ENCODE measurements around the gene EIF3B.

Gene EIF3B

DNA sequence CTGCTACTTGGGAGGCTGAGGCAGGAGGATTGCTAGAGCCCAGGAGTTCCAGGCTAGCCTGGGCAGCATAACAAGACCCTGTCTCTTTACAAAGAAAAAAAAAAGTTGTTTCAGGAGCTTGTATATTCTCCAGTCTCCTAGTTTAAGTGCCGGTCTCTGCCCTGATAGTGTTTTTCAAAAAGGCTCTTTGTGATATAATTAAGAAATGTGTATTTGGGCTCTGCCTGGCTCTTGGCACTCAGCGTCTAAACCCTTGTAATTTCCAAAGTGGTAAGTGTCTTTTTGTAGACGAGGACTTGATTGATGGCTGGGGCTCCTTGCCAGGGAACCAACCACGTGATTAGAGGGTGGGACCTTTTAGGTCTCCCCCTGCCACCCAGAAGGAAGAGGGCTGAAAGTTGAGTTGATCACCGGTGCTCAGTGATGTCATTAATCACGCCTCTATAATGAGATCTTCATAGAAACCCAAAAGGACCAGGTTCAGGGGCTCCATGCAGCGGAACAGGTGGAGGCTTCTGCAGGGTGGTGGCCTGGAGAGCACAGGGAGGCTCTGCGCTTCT is 4.4 kb downstream of the EIF3B start:
- no peak overlapping the region for H3K27ac ChIP-seq
- no peak for DNase-seq (ENCODE audit: low spot score)
- TF ChIP-seq, protein P1, sequence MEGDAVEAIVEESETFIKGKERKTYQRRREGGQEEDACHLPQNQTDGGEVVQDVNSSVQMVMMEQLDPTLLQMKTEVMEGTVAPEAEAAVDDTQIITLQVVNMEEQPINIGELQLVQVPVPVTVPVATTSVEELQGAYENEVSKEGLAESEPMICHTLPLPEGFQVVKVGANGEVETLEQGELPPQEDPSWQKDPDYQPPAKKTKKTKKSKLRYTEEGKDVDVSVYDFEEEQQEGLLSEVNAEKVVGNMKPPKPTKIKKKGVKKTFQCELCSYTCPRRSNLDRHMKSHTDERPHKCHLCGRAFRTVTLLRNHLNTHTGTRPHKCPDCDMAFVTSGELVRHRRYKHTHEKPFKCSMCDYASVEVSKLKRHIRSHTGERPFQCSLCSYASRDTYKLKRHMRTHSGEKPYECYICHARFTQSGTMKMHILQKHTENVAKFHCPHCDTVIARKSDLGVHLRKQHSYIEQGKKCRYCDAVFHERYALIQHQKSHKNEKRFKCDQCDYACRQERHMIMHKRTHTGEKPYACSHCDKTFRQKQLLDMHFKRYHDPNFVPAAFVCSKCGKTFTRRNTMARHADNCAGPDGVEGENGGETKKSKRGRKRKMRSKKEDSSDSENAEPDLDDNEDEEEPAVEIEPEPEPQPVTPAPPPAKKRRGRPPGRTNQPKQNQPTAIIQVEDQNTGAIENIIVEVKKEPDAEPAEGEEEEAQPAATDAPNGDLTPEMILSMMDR (IDR thresholded peaks at IDR 0.05): no peak
- no peak overlapping the region for H3K4me3 ChIP-seq

DNA sequence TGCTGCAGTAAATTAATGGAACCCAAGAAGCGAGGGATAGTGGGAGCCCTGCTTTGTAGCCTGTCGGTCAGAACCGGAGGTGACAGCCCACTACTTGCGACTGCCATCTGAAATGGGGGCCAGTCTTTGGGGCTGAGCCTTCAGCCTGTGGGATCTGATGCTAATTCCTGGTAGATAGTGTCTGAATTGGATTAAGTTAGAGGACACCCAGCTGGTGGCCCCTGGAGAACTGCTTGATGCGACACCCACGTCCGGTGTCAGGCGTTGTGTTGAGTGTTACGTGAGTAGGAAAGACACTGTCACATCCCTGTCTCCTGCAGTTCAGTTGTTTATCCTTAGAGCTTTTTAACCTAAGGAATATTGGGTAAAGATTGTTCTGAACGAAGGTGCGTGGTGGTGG is 5.0 kb downstream of the EIF3B start:
- TF ChIP-seq, protein P1 (IDR thresholded peaks at IDR 0.05): no peak
- DNase-seq (ENCODE audit: low spot score): no peak
- H3K27ac ChIP-seq: no peak overlapping the region
- no peak overlapping the region for H3K4me3 ChIP-seq

GRCh38 chr7:2360796-2361195 is 6.2 kb downstream of the EIF3B start:
- TF ChIP-seq, protein P1 (IDR thresholded peaks at IDR 0.05): no peak
- DNase-seq (ENCODE audit: low spot score): no peak
- no peak overlapping the region for H3K4me3 ChIP-seq
- H3K27ac ChIP-seq: no peak overlapping the region

DNA sequence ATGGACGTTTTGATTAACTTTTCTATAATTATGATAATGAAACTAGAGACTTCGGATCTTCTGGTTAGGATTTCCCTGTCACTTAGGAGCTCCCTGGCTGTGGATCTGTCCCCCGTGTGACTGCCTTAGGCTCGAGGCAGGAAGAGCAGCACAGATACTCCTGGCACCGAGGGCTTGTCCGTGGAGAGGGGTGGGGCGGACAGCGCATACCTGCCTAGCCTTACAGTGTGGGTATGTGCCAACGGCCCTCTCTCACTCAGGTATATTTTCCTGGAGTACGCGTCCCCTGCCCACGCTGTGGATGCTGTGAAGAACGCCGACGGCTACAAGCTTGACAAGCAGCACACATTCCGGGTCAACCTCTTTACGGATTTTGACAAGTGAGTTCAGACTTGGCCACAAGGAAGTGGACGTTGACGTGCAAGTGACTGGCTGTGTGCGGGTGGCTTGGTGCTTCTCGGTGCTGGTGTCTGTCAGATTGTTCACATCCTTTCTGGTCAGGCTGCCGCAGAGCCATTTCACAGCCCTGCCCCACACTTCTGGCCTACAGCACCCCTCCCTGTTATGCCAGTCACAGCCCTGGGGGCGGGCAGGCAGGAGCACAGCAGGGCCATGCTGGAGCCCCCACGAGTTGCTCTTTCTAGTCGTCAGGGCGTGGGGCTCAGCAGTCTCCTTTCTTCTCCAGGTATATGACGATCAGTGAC is 7.9 kb downstream of the EIF3B start:
- DNase-seq (ENCODE audit: low spot score): no peak
- Histone ChIP-seq H3K27ac (no peak overlapping the region), H3K4me3 (no peak overlapping the region)
- TF ChIP-seq, protein P1 (IDR thresholded peaks at IDR 0.05): no peak

- TF ChIP-seq, protein P1 (IDR thresholded peaks at IDR 0.05): no peak
- DNase-seq (ENCODE audit: low spot score): no peak
- Histone ChIP-seq H3K27ac (no peak overlapping the region), H3K4me3 (no peak overlapping the region)
Measured at GRCh38 chr7:2369139-2369538, 14.5 kb downstream of the EIF3B start.

- no peak overlapping the region for H3K27ac ChIP-seq
- DNase-seq (ENCODE audit: low spot score): no peak
- H3K4me3 ChIP-seq: no peak overlapping the region
- TF ChIP-seq, protein P1 (IDR thresholded peaks at IDR 0.05): no peak
Measured at GRCh38 chr7:2371329-2371728, 16.7 kb downstream of the EIF3B start.

- Histone ChIP-seq H3K4me3 (no peak overlapping the region), H3K27ac (no peak overlapping the region)
- no peak for DNase-seq (ENCODE audit: low spot score)
- TF ChIP-seq, protein P1 (IDR thresholded peaks at IDR 0.05): no peak
Measured at GRCh38 chr7:2372724-2373123, 18.1 kb downstream of the EIF3B start.

Data from coronary artery (tissue), 2 donors.